ENCODE results near the gene VPS51.

Gene VPS51

GRCh38 chr11:65119670-65119995 is 23.6 kb downstream of the VPS51 start:
- no peak overlapping the region for H3K4me3 ChIP-seq (ENCODE audit: low read depth, low read length)
- DNase-seq (ENCODE audit: low read depth): no peak
- TF ChIP-seq CTCF (IDR thresholded peaks at IDR 0.05; ENCODE audit: insufficient read depth, low read depth, low read length, missing control alignments): no peak

GRCh38 chr11:65120831-65121230 is 24.8 kb downstream of the VPS51 start:
- no peak for DNase-seq (ENCODE audit: low read depth)
- peak overlapping the region; percentile 82 for H3K4me3 ChIP-seq (ENCODE audit: low read depth, low read length)
- TF ChIP-seq CTCF (IDR thresholded peaks at IDR 0.05; ENCODE audit: insufficient read depth, low read depth, low read length, missing control alignments): no peak

DNA sequence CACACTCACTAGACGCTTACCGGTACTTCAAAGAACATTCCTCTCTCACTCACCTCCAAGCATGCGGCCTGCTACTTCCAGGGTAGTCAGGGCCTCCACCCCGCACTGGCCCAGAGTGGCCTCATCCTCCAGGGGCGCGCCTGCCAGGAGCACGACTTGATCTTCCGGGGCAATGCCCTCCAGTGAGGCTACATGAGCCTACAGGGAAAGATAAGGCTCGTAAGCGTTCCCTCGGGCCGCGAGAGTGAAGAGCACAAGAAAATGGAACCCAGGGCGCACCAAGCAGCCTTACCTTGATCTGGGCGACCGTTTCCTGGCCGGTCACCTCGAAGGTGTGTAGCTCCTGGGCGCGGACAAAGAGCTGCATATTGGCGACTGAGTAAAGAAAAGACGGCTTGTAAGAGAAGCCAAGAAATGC is 25.4 kb downstream of the VPS51 start:
- H3K4me3 ChIP-seq (ENCODE audit: low read depth, low read length): peak overlapping the region; percentile 82
- no peak for TF ChIP-seq CTCF (IDR thresholded peaks at IDR 0.05; ENCODE audit: insufficient read depth, low read depth, low read length, missing control alignments)
- no peak for DNase-seq (ENCODE audit: low read depth)

- no peak for TF ChIP-seq CTCF (IDR thresholded peaks at IDR 0.05; ENCODE audit: insufficient read depth, low read depth, low read length, missing control alignments)
- peak within 1 kb of the TSS; percentile 97 for H3K4me3 ChIP-seq (ENCODE audit: low read depth, low read length)
- DNase-seq (ENCODE audit: low read depth): peak; percentile 99
These were observed 26.1 kb downstream of the VPS51 start, which contains the start of the genes FAU and MRPL49 for GRCh38 chr11:65121865-65122696. Gene FAU, minus strand, starts transcription at chr11:65122134. Its CDS starts 321 bp downstream, at chr11:65121813. Gene MRPL49, plus strand, starts transcription at chr11:65122321. Its CDS starts 26 bp downstream, at chr11:65122347.

DNA sequence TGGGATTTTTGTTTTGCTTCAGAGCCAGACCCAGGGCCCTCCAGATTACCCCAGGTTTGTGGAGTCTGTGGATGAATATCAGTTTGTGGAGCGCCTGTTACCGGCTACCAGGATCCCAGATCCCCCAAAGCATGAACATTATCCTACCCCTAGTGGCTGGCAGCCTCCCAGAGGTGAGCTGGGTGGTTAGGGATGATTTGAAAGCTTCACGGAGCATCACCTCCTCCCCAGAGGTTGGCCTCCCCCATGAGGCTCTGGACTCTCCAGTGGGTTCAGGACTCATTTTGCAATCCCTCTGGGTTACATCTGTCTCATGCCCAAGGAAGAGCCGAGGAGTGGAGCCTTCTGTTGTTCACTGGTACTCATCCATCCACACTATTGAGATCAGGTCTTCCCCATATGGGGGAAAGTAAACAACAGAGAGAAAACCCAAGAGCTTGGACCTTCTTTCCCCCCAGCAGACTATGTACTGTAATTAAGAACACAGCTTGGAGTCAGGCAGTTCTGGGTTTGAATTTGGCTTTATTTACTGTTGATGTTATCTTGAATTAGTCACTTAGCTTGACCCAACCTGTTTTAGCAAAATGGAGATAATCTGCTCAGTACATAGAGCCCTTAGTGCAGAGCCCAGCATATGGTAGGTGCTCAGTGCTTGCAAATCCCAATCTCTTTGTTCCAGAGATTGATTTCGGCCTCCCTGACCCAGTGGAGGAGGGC is 28.6 kb downstream of the VPS51 start:
- no peak overlapping the region for H3K4me3 ChIP-seq (ENCODE audit: low read depth, low read length)
- DNase-seq (ENCODE audit: low read depth): no peak
- no peak for TF ChIP-seq CTCF (IDR thresholded peaks at IDR 0.05; ENCODE audit: insufficient read depth, low read depth, low read length, missing control alignments)

GRCh38 chr11:65125197-65126056 is 29.4 kb downstream of the VPS51 start:
- DNase-seq (ENCODE audit: low read depth): no peak
- TF ChIP-seq CTCF (IDR thresholded peaks at IDR 0.05; ENCODE audit: insufficient read depth, low read depth, low read length, missing control alignments): no peak
- no peak overlapping the region for H3K4me3 ChIP-seq (ENCODE audit: low read depth, low read length)
